ENCODE results near the gene XRCC1.

Gene XRCC1

GRCh38 chr19:43540381-43540780, 34.9 kb downstream of the XRCC1 start:
- no peak overlapping the region for H3K27ac ChIP-seq
- TF ChIP-seq ZFX (IDR thresholded peaks at IDR 0.05; ENCODE audit: borderline replicate concordance): no peak
- TF ChIP-seq, protein P1, sequence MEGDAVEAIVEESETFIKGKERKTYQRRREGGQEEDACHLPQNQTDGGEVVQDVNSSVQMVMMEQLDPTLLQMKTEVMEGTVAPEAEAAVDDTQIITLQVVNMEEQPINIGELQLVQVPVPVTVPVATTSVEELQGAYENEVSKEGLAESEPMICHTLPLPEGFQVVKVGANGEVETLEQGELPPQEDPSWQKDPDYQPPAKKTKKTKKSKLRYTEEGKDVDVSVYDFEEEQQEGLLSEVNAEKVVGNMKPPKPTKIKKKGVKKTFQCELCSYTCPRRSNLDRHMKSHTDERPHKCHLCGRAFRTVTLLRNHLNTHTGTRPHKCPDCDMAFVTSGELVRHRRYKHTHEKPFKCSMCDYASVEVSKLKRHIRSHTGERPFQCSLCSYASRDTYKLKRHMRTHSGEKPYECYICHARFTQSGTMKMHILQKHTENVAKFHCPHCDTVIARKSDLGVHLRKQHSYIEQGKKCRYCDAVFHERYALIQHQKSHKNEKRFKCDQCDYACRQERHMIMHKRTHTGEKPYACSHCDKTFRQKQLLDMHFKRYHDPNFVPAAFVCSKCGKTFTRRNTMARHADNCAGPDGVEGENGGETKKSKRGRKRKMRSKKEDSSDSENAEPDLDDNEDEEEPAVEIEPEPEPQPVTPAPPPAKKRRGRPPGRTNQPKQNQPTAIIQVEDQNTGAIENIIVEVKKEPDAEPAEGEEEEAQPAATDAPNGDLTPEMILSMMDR (IDR thresholded peaks at IDR 0.05): no peak

- H3K27ac ChIP-seq: no peak overlapping the region
- no peak for TF ChIP-seq ZFX (IDR thresholded peaks at IDR 0.05; ENCODE audit: borderline replicate concordance)
- TF ChIP-seq, protein P1 (IDR thresholded peaks at IDR 0.05): no peak
Observed at GRCh38 chr19:43538922-43539321, 36.4 kb downstream of the XRCC1 start.

DNA sequence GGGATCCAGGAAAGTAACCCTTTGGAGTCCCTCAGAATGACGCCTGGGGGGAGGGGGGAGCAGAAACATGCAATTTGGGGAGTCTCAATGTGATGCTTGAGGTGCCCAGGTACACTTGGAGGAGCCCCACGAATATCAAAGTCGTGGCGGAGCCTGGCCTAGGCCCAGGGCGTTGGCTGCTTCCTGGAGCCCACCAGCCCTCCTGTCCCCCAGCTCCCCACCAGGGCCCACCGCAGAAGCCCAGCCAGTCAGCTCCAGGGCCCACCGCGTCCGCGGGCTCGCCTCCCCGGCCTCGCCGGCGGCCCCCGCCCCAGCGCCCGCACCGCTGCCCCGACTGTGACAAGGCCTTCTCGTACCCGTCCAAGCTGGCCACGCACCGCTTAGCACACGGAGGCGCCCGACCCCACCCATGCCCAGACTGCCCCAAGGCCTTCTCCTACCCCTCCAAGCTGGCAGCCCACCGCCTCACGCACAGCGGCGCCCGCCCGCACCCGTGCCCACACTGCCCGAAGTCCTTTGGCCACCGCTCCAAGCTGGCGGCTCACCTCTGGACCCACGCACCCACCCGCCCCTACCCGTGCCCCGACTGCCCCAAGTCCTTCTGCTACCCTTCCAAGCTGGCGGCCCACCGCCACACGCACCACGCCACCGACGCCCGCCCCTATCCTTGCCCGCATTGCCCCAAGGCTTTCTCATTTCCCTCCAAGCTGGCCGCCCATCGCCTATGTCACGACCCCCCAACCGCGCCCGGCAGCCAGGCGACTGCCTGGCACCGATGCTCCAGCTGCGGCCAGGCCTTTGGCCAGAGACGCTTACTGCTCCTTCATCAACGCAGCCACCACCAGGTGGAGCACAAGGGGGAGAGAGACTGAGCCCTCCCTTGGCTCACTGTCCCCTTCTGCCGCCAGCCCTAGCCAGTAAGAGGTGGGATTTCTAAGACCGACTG, 40.2 kb downstream of the XRCC1 start:
- peak overlapping the region; percentile 97 for H3K27ac ChIP-seq
- no peak for TF ChIP-seq ZFX (IDR thresholded peaks at IDR 0.05; ENCODE audit: borderline replicate concordance)
- TF ChIP-seq, protein P1 (IDR thresholded peaks at IDR 0.05): peak; percentile 54

DNA sequence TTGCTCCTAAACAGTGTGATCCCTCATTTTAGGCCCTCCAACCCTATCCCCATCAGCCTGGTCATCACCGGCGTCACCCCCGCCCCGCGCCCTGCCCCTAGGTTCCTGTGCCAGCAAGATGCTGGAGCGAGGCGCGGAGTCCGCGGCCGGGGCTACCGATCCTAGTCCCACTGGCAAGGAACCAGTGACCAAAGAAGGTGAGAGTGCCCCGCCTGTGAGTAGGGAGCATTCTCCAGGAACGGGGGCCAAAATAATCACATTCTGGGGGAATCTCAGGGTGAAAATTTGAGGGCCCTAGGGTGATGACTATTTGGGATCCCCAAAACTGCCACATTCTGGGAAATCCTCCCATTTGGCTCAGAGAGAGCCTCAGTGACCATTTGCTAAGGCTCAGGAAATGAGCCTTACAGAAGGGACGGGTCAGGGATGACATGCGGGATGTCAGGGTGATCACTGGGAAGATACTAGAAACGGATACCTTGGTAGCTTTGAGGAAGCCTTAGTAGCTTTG, 41.0 kb downstream of the XRCC1 start:
- TF ChIP-seq, protein P1 (IDR thresholded peaks at IDR 0.05): no peak
- TF ChIP-seq ZFX (IDR thresholded peaks at IDR 0.05; ENCODE audit: borderline replicate concordance): no peak
- peak overlapping the region; percentile 97 for H3K27ac ChIP-seq

- TF ChIP-seq, protein P1 (IDR thresholded peaks at IDR 0.05): no peak
- no peak for TF ChIP-seq ZFX (IDR thresholded peaks at IDR 0.05; ENCODE audit: borderline replicate concordance)
- H3K27ac ChIP-seq: peak overlapping the region; percentile 97
Observed at GRCh38 chr19:43533546-43534304, 41.6 kb downstream of the XRCC1 start.

DNA sequence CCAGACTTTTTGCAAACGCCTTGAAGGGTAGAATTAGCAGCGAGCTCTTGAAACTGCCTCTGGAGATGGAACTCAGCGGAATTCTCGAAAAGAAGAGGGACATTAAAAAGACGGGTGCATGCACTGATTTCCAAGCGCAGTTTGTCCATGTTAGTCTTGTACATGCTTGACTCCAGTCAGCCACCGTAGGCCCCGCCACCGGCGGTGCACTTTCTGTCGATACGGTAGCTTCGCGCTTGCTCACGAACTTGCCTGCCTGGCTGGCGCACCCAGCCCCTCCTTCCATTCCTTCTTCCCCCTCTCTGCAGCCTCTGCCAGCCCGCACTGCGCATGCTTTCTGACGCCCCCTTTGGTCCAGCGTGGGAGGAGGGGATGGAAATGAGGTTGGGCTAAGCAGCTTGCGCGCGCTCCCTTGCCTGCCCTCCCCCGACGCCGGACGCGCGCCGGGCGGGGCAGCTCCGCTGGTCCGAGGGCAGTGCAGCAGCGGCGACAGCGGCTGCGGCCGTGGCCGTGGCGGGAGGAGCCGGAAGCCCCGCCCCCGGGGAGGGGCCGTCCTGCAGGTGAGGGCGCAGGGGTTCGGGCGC, 42.3 kb downstream of the XRCC1 start, which contains the start of gene ZNF575:
TSS of gene ZNF575 (plus strand) at position 227 of the 584 bp plus-strand sequence. CDS start 1,235 bp downstream, outside the sequence.
- TF ChIP-seq, protein P1 (IDR thresholded peaks at IDR 0.05): no peak
- no peak for TF ChIP-seq ZFX (IDR thresholded peaks at IDR 0.05; ENCODE audit: borderline replicate concordance)
- H3K27ac ChIP-seq: peak within 1 kb of the TSS; percentile 97

All from 22Rv1 (cell line).